Cardiac septum (tissue), 1 donor: Measurements from ENCODE around the gene VAV1. TPM values are rescaled to one million over a fixed set of nuclear protein-coding genes. Genes with fewer than 3 reads are reported as not detected.
"Not testable (repeated sequence)": the region's sequence is repeated elsewhere in the genome, so short reads cannot be mapped to it uniquely, and the experiment has no call there.

Experiments used
- DNase-seq: peaks from one replicate; pipeline ENCODE4 v3.0.0-alpha.2; 2020; ENCODE audit warnings: low spot score
- intact Hi-C: fragments of 100-400 bp; cut with DNase I; formaldehyde crosslinking; loops from one replicate; pipeline ENCODE4 v1.14.0; 2022
- total RNA-seq: library from RNA; stranded (reverse); fragmentation: NEBNext Ultra II Directional; extraction: Animal tissue kit (Norgen Biotek cat#: 25700); gene quantifications from one replicate; pipeline ENCODE4 v1.2.1, GENCODE V29; 2021
- donor health status: DM: no; HTN: no; CAD: no.

The VAV1 gene
- total RNA-seq, 1 donor from 2014 or later: 1.5 TPM

- DNase-seq: no peak
- intact Hi-C loops: no loop called here
These were observed 2.6 kb downstream of the VAV1 start for GRCh38 chr19:6774821-6775707.

DNA sequence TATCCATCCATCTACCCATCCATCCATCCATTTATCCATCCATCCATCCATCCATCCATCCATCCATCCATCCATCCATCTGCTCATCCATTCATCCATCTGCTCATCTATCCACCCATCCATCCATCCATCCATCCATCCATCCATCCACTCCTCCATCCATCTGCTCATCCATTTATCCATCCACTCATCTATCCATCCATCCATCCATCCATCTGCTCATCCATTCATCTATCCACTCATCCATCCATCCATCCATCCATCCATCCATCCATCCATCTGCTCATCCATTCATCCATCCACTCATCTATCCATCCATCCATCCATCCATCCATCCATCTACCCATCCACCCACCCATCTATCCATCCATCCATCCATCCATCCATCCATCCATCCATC is 3.5 kb downstream of the VAV1 start:
- intact Hi-C loops, DNase-seq: not testable (repeated sequence)

- DNase-seq: no peak
These were observed 4.5 kb downstream of the VAV1 start for GRCh38 chr19:6776999-6777398.

DNA sequence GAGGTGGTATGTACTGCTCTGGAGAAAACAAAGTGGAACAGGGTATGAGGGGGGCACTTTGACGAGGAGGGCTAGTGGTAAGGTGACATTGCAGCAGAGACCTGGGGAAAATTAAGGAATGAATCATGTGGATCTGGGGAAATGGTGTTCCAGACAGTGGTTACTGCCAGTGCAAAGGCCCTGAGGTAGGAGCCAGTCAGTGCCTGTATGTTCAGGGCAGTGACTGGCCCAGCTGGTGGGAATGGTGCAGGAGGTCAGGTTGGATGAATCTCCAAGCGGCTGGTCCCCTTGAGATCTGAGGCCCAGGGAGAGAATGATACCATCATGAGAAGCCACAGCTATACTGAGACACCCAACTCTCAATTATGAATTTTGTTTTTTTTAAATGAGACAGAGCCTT is 4.9 kb downstream of the VAV1 start:
- intact Hi-C loops: no loop called here
- no peak for DNase-seq

More at GRCh38 chr19:6776999-6777398, 4.5 kb downstream of the VAV1 start:
- intact Hi-C loops: no loop called here

GRCh38 chr19:6778386-6778785 is 5.9 kb downstream of the VAV1 start:
- DNase-seq: no peak
- intact Hi-C loops: no loop called here

DNA sequence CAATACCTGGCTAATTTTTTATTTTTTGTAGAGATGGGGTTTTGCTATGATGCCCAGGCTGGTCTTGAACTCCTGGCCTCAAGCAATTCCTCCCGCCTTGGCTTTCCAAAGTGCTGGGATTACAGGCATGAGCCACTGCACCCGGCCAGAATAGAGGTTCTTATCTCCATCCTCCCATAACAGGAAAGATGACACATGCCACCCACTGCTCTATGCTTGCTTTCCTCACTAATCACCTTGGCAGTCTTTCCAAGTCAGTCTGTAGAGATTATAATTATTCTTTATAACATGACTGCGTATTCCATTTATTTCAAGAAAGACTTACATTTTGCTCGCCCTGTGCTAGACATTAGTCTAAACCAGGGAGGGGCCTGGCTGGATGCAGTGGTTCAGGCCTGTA is 6.7 kb downstream of the VAV1 start:
- intact Hi-C loops: no loop called here
- DNase-seq: no peak

DNA sequence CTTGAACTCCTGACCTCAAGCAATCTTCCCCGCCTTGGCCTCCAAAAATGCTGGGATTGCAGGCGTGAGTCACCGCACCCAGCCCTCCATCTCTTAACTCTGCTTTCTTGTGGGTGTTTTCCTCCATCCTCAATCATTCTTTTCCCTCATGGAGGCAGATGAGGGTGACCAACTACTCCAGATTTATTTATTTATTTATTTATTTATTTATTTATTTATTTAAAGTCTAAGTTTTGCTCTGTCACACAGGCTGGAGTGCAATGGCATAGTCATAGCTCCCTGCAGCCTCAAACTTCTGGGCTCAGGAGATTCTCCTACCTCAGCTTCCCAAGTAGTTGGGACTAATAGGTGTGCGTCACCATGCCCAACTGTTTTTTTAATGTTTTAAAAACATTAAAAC is 14.9 kb downstream of the VAV1 start:
- no peak for DNase-seq
- intact Hi-C loops: no loop called here

- no peak for DNase-seq
- intact Hi-C loops: no loop called here
These were observed 16.4 kb downstream of the VAV1 start for GRCh38 chr19:6788896-6789295.

DNA sequence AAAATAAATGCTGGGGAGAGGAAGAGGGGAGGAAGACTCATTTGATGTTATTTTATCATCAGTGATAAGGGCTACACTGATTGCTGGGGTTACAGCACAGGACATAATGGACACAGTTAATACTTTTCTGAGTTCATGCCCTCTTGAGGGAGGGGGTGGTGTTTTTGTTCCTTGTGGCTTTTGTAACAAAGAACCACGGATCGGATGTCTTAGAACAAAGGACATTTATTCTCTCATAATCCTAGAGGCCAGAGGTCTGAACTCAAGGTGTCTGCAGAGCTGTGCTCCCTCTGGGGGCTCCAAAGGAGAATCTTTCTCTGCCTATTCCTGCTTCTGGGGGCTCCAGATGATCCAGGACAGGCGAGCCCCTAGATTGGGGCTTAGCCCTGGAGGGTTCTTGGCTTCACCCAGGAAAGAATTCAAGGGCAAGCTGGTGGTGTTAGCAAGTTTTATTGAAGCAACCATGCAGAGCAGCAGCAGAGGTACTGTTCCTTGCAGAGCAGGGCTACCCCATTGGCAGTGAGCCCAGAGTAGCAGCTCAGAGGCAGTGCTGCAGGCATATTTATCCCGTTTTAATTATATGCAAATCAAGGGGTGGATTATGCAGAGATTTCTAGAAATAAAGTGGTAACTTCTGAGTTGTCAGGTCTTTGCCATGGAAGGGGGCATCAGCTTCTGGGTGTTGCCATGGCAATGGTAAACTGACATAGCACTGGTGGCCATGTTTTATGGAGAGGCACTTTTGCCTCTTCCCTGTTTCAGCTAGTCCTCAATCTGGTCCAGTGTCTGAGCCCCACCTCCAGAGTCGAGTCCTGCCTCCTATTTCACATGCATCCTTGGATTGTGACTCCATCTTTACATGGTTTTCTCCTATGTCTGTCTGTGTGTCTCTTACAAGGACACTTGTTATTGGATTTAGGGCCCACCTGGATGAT is 18.0 kb downstream of the VAV1 start:
- intact Hi-C loops: no loop called here

DNA sequence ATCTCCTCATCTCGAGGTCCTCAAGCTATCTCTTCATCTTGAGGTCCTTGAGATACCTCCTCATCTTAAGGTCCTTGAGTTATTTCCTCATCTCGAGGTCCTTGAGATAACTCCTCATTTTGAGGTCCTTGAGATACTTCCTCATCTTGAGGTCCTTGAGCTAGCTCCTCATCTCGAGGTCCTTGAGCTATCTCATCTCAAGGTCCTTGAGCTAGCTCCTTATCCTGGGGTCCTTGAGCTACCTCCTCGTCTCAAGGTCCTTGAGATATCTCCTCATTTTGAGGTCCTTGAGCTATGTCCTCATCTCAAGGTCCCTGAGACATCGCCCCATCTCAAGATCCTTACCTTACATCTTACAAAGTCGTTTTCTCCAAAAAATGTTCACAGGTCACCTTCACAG is 18.7 kb downstream of the VAV1 start:
- intact Hi-C loops: no loop called here
- no peak for DNase-seq

More for the DNA sequence above, 18.0 kb downstream of the VAV1 start:
- no peak for DNase-seq

DNA sequence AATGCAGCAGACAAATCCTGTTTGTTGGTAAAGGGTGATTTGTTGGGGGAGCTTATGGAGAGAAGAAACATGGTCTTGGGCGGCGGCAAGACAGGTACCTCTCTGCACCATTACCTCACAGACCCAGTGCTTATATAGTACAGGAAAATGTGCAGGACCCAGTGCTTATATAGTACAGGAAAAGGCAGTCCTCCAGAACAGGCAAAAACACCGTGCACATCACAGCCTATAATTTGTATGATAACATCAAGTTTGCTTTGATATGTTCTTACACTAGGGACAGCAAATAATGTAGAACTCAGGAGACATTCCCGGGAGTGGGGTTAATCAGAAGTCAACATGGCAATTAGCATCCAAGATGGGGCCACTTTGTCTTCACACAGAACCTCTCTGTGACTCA is 20.9 kb downstream of the VAV1 start:
- no peak for DNase-seq
- intact Hi-C loops: no loop called here

DNA sequence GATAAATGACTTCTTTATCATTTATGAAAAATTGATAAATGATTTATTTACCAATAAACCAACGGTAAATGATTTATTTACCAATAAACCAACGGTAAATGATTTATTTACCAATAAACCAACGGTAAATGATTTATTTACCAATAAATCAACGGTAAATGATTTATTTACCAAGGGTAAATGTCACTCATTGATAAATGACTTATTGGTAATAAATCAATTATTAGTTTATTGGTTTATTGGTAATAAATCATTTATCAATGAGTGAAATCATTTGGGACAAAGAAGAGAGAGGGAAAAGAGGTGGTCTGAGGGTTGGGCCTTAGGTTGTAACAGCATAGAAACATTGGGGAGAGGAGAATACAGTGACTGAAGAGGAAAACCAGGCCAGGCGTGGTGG is 21.5 kb downstream of the VAV1 start:
- intact Hi-C loops: no loop called here
- no peak for DNase-seq

- no peak for DNase-seq
- intact Hi-C loops: no loop called here
These were observed 22.4 kb downstream of the VAV1 start for GRCh38 chr19:6794686-6795431.

DNA sequence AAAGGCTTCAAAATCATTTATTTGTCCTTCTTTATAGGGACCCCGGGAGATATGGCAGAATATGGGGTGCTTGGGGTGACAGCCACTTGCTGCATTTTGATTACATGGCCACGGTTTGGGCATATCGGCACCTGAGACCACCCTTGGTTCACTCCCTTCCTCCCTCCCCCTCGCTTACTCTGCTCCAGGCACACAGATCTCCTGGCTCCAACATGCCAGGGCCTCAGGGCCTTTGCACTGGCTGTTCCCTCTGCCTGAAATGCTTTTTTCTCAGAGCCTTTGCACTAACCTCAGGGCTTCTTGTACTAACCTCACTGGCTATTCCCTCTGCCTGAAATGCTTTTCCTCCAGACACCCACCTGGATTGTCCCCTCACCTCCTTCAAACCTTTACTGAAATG is 23.8 kb downstream of the VAV1 start:
- intact Hi-C loops: no loop called here
- DNase-seq: no peak

DNA sequence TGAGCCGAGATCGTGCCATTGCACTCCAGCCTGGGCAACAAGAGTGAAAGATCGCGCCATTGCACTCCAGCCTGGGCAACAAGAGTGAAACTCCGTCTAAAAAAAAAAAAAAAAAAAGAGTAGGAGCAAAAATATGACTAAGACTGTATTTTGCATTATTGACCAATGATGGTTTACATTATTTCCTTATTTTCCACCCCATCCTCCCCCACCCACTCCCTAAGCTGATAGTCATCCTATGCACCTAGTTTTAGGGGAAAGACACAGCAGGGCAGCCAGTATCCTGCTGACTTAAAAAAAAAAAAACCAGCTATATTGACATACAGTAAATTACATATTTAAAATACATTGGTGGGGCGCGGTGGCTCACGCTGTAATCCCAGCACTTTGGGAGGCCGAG is 25.1 kb downstream of the VAV1 start:
- DNase-seq: no peak
- intact Hi-C loops: no loop called here

DNA sequence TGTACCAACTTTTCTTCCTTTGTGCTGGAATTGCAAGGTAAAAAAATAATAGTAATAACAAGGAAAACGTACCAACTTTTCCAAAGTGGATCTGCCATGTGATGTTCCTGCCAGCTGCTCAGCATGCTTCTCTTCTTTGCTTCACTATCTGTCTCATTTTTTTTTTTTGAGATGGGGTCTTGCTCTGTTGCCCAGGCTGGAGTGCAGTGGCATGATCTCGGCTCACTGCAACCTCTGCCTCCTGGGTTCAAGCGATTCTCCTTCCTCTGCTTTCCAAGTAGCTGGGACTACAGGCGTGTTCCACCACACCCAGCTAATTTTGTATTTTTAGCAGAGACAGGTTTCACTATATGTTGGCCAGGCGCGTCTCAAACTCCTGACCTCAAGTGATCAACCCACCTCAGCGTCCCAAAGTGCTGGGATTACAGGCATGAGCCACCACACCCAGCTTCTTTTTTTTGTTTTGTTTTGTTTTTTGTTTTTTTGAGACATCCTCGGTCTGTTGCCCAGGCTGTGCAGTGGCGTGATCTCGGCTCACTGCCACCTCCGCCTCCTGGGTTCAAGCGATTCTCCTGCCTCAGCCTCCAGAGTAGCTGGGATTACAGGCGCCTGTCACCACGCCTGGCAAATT is 27.8 kb downstream of the VAV1 start:
- intact Hi-C loops, DNase-seq: not testable (repeated sequence)

DNA sequence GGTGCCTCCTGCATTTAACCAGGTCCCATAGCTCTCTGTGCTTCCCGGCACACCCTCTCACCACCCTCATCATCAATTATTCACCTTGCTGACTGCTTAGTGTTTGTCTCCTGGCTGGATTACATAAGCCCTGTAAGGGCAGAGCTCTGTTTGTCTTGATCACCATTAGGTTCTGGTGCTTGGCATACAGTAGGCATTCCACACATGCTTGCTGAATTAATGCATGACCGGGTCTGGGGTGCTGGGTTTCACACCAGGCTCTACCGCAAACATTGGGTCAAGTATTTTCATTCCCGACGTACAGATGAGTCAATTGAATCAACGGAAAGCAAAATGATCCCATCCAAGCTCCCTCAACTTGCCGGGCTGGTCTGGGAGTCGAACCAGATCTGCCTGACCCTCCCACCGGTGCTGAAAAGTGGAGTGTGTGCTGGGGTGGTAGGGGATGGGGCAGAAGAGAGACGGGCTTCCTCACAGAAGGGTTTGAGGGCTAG is 28.5 kb downstream of the VAV1 start:
- no peak for DNase-seq
- intact Hi-C loops: no loop called here

- intact Hi-C loops: no loop called here
- DNase-seq: peak; percentile 91
These were observed 29.1 kb downstream of the VAV1 start for GRCh38 chr19:6801485-6802086.
